HG03095 (cell line): ENCODE measurements around the gene IFNL1.
"Not testable (repeated sequence)": the region's sequence is repeated elsewhere in the genome, so short reads cannot be mapped to it uniquely, and the experiment has no call there.

Experiments used
- ATAC-seq: cut with Tn5 transposase; IDR thresholded peaks from one replicate; pipeline ENCODE4 v1.9.1; 2021; ENCODE audit warnings: moderate library complexity; ENCODE audit not compliant: unreplicated experiment

IFNL1 gene

GRCh38 chr19:39307822-39308530, 11.8 kb downstream of the IFNL1 start:
- no peak for ATAC-seq

DNA sequence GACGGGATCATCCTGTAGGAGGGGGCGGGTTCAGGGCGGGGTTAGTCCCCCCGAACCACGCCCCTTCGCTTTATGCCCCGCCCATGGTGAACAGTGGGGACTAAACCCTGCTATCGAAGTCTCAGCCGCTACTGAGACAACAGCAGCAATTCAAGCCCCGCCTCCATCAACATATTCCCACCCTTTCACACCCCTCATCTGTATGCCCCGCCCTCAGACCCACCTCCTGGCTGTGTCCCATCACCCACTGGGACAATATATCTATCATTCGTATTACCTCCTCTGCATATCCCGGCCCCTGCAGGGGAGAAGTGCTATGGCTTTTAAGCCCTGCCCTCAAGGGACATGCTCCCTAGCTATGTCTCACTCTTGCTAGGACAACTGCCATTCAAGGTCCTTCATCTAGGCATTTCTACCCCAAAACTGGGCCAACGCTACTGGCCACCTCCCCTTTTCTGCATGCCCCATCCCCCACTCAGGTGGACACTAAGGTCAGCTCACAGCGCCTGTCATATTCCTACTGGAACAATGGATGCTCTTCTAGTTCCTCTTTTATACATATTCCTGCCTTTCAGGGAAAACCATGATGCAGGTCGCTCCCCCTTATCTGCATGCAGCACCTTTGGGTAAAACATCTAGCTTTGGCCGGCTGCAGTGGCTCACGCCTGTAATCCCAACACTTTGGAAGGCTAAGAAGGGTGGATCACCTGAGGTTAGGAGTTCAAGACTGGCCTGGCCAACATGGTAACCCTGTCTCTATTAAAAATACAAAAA, 12.5 kb downstream of the IFNL1 start:
- no peak for ATAC-seq

- ATAC-seq, result not testable (repeated sequence)
Measured at GRCh38 chr19:39309305-39309670, 13.1 kb downstream of the IFNL1 start.

DNA sequence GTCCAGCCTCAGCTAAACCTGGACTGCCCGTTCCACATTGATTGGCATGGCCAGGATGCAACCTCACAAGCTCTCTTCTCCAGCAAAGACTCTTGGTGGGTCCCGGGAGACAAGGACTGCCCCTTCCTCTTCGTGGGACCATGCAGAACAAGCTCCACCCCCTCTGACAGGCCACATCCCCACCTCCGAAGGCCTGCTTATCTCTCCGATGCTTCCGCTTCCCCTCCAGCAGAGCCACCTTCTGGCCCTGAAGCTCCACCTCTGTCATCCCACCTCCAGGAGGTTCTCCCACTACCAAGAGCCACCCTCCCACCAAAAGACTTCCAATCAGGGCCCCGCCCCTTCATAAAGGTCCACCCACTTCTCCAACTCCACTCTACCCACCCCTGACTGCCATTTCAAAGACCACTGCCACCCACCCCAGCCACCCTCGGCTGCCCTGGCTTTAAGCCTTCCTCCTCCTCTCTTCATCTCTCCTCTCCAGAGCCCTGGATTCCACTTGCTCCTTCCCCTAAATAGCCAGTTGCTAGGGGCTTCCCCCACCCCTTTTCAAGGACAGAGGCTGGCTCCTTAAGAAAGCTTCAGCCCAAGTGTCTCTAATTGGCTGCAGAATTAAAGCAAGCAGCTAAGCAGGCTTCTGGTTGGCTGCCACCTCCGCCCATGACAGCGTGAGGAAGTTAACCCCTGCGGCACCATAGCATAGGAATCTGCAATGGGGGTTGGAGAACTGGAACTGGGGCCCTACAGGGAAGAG, 14.5 kb downstream of the IFNL1 start:
- ATAC-seq, result no peak

GRCh38 chr19:39314016-39314728, 18.0 kb downstream of the IFNL1 start:
- no peak for ATAC-seq

DNA sequence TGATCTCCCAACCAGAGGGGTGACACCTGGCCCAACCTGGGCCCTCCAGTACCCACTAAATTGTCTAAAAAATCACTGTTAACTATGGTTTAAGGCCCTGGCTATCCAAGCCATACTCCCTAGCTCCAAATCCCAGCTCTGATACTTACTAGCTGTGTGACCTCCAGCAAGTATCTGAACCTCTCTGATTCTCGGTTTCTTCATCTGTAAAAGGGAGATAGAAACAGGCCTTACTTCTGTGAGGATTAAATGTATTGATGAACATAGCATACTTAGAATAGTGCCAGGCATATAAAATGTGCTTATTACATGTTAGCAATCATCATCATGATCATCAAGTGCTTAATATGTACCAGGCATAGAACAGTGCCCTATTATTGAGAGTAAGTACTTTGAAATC, 19.7 kb downstream of the IFNL1 start:
- ATAC-seq, result no peak

- ATAC-seq, result no peak
Measured at GRCh38 chr19:39316627-39317321, 20.6 kb downstream of the IFNL1 start.

- ATAC-seq, result no peak
Measured at GRCh38 chr19:39317476-39317875, 21.3 kb downstream of the IFNL1 start.

GRCh38 chr19:39318071-39318470, 21.9 kb downstream of the IFNL1 start:
- ATAC-seq, result no peak

DNA sequence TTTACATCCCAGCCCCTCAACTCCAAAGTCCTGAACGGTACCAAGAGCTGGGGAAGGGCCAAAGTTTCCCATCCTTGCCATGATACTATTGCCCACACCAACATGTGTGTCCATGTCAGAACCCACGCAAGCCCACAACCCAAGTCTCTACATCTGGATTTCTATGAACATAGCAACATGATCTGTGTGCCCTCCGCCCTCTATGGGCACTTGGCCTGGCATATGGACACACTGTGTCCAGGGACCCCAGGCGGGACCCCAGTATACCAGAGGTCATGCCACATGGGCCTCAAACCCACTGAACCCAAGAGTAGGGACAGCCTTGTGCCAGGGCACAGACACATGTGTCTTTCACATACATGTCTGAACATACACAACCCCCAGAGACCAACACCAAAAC, 22.5 kb downstream of the IFNL1 start:
- ATAC-seq, result no peak

DNA sequence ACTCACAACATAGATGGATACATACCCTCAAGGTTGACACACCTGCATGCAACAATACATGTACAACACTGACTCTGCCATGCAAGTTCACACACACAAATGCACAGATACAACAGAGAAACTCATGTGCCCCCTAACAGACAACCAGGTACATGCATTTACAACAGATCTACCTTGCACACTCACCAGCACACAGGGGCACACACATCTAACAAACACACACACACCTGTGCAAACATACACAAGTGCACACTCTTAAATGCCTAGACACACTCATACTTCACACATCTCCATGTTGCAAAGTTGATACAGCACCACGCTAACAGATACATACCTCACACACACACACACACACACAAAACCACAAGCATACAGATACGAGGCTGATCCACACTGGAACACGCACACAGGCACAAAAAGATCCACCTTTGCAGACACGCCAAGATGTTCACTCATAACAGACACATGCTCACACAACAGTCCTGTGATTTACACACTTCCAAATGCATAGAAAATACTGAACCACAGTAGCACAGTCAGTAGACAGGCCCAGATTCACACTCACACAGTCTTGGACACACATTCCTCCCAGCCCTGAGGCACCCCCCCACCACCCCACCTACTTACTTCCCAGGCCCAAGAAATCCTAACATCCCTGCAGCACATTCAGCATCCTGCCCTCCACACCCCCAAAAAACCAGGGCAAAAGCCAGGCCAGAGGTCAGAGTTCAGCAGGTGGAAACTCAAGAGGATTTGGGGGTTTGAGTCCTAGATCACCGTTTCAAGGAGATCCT, 23.1 kb downstream of the IFNL1 start:
- no peak for ATAC-seq

- ATAC-seq, result no peak
Measured at GRCh38 chr19:39319892-39320248, 23.7 kb downstream of the IFNL1 start.

DNA sequence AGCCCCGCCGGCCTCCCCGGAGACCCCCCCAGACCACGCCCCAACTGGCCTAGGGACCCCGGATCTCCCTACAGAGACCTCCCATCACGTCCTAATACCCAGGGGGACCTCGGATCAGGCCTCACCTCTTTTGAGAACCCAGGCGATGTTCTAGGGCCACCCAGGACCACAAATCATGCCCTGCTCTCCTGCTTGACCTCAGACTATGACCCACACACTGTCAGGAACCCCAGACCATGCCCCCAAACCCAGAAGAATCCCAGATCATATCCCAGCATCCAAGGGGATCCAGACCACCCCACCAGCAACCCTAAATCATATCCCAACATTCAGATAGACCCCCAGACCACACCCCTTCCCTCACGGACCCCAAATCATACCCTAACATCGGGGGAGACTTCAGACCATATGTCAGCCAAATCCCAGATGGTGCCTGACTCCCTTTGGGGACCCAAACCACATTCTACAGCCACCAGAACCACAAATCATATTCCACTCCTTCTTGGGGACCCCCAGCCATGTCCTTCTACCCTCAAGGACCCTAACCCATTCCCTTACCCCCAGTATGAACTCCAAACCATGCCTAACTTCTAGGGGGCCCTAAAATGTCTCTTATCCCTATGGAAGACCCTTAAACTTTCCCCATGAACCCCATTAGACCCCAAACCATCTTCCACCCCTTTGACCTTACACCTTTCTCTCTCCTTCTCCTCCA, 25.1 kb downstream of the IFNL1 start:
- no peak for ATAC-seq

- ATAC-seq, result no peak
Measured at GRCh38 chr19:39321832-39322176, 25.6 kb downstream of the IFNL1 start.

GRCh38 chr19:39324242-39324842, 28.1 kb downstream of the IFNL1 start:
- no peak for ATAC-seq

- ATAC-seq, result no peak
Measured at GRCh38 chr19:39325778-39326665, 29.8 kb downstream of the IFNL1 start.

DNA sequence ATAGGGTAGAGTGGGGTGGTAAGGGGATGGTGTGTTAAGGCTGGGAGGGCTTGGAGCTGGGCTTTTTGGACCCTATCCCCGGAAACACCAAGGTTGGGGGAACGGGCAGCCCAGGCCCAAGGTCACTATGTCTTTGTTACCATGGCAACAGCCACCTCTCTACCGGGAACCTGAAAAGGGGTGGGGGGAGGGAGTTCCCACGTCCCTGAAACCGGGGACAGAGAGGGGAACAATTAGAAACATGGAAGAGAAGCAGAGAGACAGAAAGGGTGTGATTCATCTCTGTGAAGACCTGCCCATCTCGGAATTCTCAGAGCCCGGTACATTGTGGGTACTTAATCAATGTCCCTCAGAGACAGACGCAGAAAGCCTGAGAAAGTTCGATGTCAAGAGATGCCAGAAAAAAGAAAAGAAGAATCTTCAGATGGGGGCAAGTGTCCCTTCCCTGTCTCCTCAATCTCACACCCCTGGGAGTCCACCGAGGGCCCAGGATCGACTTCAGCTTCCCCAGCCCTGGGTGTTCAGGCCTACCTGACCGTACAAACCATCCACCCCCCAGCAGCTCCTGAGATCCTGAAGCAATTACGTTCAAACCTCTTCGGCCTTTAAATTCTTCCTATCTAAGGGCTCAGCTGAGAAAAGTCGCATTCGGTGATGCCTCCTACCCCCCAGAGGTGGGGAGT, 31.3 kb downstream of the IFNL1 start:
- ATAC-seq, result no peak
